DND-41 (cell line): ENCODE measurements around the gene MRRF.

Source experiments
- CTCF ChIP-seq: IDR thresholded peaks from 2 replicates; pipeline ENCODE4 v1.5.1; 2012; ENCODE audit warnings: borderline replicate concordance, low read length, moderate library complexity, mild to moderate bottlenecking; ENCODE audit not compliant: poor library complexity, severe bottlenecking; ENCODE audit errors: extremely low read depth
- EZH2 ChIP-seq: IDR thresholded peaks from 3 replicates; pipeline ENCODE4 v1.6.1; 2012; ENCODE audit warnings: borderline replicate concordance, low read depth, mild to moderate bottlenecking, moderate library complexity, low read length, inconsistent platforms; ENCODE audit not compliant: severe bottlenecking

- TF ChIP-seq CTCF (no peak), EZH2 (no peak)
Measured at GRCh38 chr9:122366074-122366660, 101.5 kb downstream of the MRRF start.
